Neural progenitor cell (in vitro differentiated cells): ENCODE measurements around the gene ZNF496.
"Not testable (repeated sequence)": the region's sequence is repeated elsewhere in the genome, so short reads cannot be mapped to it uniquely, and the experiment has no call there.

ENCODE experiments used
- CTCF ChIP-seq: fragments of 200-600 bp; sonication (generic); IDR thresholded peaks from 2 replicates; pipeline ENCODE4 v1.5.1; 2017; ENCODE audit warnings: antibody characterized with exemption, mild to moderate bottlenecking
- EZH2 ChIP-seq: fragments of 200-600 bp; sonication (generic); IDR thresholded peaks from 2 replicates; pipeline ENCODE4 v1.6.1; 2017; ENCODE audit warnings: antibody characterized with exemption, mild to moderate bottlenecking, moderate library complexity
- EZH2phosphoT487 ChIP-seq: fragments of 200-600 bp; sonication (generic); IDR thresholded peaks from 2 replicates; pipeline ENCODE4 v1.6.1; 2017; ENCODE audit warnings: antibody characterized with exemption

GRCh38 chr1:247255772-247256171 lies 75.9 kb downstream of the ZNF496 start, which contains the start of gene VN1R5:
- not testable (repeated sequence) for TF ChIP-seq CTCF, EZH2phosphoT487, EZH2
